ENCODE measurements around the gene MTMR10. TPM values are rescaled to one million over a fixed set of nuclear protein-coding genes. Genes with fewer than 3 reads are reported as not detected.

The MTMR10 gene
- polyA plus RNA-seq, 3 donors = 45.5 to 72.1 (median 55.1) TPM

DNA sequence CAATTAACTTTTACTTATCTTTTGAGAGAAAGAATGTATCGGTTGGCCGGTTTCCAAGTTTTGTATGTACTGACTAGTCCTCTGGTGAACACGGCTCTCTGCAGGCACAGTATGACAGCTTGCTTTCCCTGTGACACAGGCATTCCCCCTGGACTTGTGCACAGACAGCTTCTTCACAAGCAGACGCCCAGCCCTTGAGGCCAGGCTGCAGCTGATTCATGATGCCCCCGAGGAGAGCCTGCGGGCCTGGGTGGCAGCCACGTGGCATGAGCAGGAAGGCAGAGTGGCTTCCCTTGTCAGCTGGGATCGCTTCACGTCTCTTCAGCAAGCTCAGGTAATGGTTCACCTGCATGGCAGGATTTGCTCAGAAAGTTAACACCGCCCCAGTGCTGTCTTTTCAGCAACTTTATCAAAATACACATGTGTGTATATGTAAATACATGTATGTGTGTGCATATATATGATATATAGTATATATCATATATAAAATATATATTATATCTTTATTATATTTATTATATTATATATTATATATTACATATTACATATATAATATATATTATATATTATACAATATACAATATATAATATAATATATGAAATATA, 62.3 kb downstream of the MTMR10 start:
- DNase-seq (ENCODE audit: extremely low read depth in 1 of 11, low read depth in 9 of 11, low spot score in 4 of 11) = no peak

DNA sequence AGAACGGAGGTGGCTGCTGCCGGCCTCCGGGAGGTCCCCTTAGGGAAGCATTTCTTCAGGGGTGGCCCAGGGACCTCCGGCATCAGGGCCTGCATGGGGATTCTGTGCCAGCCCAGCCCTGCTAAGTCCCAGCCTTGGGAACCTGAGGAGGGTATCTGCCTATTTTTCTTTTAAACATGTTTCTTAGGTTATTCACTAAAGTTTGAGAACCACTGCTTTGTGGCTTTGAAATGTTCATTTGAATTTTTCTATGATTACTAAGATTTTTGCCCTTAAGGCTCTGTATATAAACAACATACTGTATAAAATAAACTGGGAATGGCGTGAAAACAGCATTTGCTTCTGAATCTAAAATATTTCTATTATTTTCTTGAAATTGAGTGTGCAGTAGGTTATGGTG, 63.4 kb downstream of the MTMR10 start:
- DNase-seq (ENCODE audit: extremely low read depth in 1 of 11, low read depth in 9 of 11, low spot score in 4 of 11) = no peak

DNA sequence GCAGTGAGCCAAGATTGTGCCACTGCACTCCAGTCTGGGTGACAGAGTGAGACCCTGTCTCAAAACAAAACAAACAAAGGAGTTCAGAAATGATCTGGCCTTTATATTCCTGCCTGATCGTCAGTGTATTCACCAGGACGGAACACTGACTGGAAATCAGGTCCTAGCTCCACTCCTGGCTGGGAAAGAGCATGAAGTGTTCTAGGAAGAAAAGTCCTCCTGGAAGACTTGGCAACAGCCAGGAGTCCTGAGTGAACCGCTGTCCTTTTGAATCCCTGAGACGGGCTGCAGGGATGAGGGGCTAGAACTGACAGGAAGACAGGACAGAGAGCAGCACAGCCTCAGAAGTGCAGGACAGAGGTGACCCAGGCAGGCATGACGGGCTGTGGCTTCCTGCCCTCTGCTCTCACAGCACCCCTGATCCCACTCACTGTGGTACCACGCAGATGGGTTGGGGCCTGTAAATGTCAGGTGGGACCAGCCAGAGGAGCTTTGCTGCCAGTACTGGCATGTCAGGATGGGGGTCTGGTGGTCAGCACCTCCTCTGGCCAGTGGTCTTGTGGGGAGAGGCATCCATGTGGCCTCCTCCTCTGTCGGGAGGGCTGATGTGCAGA, 64.2 kb downstream of the MTMR10 start:
- no peak for DNase-seq (ENCODE audit: extremely low read depth in 1 of 11, low read depth in 9 of 11, low spot score in 4 of 11)

DNA sequence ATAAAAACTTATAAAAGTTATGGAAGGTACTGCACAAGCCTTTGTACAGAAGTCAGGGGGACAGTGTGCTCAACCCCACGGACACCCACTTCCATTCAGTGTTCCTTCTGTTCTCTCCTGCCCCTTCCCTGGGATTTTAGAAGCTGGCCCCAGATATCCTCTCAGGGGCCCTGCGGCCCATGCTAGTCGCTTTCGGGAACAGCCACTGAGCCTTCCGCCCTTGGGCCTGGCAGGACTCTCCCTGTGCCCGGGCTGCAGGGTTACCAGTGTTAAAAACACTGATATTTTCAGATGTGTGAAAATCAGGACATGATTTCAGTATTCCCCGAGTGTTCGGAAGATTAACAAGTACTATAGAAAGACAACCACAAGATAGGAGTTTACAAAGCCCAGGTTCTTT, 65.3 kb downstream of the MTMR10 start:
- no peak for DNase-seq (ENCODE audit: extremely low read depth in 1 of 11, low read depth in 9 of 11, low spot score in 4 of 11)

DNA sequence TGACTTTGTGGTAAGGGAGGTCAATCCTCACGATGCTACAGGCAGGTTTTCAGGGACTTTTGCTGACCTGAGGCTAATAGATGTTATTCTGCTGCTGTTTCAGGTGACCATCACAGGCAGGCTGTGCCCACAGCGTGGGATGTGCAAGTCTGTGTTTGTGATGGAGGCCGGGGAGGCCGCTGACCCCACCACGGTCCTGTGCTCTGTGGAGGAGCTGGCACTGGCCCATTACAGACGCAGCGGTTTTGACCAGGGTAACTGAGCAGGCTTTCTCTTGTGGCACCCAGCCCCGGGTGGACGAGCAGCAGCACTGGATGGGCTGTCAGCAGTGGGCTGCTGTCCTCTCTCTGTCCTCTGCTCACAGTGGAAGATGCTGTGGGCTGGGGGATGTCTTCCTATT, 65.7 kb downstream of the MTMR10 start:
- DNase-seq (ENCODE audit: extremely low read depth in 1 of 11, low read depth in 9 of 11, low spot score in 4 of 11) = no peak

DNA sequence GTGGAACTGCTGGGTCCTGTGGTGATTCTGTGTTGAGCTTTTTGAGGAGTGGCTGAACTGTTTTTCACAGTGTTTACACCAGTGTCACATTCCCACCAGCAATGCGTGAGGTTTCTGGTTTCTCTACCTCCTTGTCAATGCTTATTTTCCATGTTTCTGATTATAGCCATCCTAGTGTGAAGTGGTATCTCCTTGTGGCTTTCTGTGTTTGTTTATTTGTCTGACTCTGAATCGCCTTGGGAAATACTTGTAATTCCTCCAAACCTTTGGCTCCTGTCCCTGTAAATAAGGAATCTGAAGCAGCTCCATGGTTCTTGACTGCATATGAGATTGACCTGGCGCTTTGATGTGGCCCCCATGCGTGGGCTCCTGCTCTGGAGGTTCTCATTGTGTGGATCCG, 67.1 kb downstream of the MTMR10 start:
- no peak for DNase-seq (ENCODE audit: extremely low read depth in 1 of 11, low read depth in 9 of 11, low spot score in 4 of 11)

DNA sequence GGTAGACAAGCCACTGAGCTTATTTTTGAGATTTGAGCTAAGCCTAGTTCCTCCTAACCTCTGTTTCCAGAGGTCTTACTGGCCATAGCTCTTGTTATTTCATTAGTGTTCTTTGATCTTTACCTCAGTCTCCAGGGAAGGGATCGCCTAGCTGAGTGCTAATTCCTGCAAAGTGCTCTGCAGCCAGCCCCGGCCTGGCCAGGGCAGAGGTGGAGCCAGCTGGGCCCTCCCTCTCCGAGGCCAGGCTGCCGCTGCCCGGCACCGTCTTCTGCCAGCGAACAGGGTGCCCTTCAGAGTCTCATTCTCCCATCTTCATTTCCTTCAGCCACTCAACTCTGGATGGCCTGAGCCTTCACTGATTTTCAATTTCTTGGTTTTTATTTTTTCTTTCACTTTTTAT, 68.0 kb downstream of the MTMR10 start:
- no peak for DNase-seq (ENCODE audit: extremely low read depth in 1 of 11, low read depth in 9 of 11, low spot score in 4 of 11)

DNA sequence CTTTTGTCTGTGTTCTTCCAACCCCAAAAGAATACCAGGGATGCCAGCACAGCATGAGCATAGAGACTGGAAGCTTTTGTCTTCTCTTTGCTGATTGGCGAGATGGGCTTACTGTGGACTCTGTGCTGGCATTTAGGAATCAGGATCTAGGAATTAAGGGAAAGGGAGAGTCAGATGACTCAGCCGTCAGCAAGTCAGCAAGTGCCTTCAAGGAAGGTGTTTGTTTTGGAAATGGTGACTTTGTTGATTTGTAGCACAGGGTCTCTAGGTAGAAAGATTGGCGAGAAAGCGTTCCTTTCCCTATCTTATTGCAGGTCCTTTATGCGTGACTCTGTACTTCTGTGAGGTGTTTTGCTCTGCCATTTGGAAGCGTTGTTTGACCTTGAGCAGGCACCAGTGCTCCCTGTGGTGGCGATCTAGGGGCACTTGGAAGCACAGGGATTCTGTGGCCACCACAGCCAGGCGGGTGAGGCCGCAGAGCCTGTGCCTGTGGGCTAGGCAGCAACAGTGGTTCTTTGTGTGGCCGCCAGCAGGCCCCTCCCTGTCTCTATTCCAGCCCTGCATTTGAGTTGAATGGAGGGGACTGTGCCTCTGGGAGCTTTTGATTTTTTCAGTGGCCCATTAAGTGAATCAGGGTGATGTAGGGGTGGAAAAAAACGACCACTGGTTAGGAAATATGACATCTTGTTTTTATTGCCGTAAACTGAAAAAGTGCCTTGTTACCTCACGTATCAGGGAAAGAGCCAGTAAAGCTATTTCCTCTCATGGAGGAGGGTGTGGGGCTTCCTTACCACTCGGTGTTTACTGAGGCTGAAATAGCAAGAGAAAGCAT, 68.7 kb downstream of the MTMR10 start:
- no peak for DNase-seq (ENCODE audit: extremely low read depth in 1 of 11, low read depth in 9 of 11, low spot score in 4 of 11)

DNA sequence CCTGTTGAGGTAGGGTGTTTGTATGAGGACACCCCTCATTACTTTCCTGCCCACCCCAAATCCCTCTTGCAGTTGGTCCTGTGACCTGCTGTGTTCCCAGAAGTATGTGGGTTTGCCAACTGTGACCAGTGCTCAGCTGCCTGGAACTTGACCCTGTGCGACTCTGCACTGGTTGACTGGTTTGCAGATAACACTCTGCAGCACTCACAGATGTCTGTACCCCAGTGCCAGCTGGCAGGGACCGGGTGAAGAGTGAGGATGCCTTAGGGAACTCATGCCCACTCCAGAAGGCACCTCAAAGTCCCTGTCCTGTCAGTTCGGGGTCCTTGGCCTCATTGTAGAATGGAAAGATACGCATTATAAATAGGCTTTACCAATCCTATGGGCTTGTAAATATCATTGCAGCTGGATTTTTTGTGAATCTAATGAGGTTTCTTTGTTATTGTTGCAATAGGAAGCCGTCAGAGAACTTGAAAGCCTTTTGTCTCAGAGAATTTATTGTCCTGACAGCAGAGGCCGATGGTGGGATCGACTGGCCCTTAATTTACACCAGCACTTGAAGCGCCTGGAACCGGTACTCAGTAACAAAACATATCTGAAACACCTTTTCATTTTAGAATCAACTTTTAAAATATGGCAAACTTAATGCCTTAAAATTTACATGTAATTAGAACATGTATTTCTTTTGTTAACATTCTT, 69.5 kb downstream of the MTMR10 start:
- peak in 5 of 11 donors; percentile 38 to 67 (median 57) for DNase-seq (ENCODE audit: extremely low read depth in 1 of 11, low read depth in 9 of 11, low spot score in 4 of 11)

DNA sequence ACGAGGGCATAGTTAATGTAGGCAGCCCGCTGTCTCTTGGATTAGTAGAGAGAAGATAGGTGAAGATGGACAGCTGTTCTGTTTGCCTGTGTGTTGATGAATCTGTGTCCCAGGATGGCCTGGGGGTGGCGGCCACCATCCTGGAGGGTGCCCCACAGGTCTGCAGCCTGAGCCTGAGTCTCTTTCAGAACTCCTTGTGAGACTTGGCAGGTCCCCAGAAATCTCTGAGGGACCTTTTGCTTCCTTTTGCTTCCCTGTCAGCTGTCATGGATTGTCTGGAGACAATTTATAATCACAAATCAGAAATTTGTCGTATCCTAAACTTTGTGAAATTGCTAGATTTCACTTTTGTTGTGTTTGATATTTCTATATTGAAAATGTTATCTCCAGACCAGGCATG, 70.3 kb downstream of the MTMR10 start:
- DNase-seq (ENCODE audit: extremely low read depth in 1 of 11, low read depth in 9 of 11, low spot score in 4 of 11) = no peak

DNA sequence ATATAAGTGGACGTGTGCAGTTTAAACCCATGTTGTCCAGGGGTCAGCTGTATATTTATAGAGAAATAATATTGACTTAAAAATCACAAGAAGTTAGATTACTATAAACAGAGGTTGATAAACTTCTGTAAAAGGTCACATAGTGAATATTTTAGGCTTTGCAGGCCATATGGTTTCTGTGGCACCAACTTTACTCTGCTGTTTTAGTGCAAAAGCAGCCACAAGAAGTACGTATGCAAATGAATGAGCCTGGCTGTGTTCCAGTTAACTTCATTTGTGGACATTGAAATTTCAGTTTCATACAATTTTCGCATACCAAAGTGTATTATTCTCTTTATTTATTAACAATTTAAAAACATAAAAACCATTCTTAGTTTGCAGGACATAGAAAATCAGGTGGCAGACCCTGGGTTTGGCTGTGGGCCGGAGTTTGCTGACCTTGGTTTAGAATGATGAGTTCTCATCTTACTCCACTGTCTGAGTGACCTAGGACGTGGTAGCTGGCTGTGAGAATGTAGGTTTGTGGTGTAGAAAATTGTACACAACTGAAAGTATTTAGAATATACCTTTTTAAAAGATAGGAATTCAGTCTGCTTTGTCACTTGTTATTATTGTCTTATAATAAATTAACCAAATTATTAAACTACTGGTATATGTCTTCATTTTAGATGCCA, 71.4 kb downstream of the MTMR10 start:
- DNase-seq (ENCODE audit: extremely low read depth in 1 of 11, low read depth in 9 of 11, low spot score in 4 of 11) = no peak

DNA sequence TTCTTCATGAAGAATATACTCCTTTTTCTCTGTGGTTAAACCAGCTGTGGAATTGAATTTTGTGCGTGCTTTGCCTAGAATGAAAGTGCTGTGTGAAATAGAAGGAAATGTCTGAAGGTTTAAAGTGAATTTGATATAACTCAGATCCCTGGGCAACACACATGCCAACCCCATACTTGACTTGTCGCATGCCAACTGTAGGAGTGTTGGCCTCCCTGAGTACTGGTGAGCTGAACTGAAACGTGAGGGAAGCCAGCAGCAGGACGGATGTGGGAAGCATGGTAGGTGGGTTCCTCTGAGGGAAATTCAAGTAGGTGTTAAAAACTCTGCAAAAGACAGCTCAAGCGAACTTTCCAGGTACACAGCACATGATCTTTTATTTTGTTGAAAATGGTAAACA, 73.1 kb downstream of the MTMR10 start:
- DNase-seq (ENCODE audit: extremely low read depth in 1 of 11, low read depth in 9 of 11, low spot score in 4 of 11) = no peak

DNA sequence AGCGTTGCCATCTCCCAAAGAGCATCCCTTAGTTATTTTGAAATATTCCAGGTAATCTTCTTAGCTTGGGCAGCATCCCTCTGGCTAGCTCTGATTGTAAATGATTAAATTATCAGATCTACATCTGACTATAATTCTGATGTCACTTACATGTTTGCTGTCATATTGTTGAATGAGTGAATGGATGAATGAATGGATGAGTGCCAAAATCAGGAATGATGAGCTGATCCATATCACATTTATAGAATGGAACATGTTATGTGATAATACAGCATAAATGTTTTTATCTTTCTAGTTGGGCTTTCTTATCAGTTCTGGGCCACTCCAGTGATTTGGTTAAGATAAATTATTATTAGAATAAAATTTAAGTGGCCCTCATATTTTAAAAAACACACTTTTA, 73.8 kb downstream of the MTMR10 start:
- no peak for DNase-seq (ENCODE audit: extremely low read depth in 1 of 11, low read depth in 9 of 11, low spot score in 4 of 11)

DNA sequence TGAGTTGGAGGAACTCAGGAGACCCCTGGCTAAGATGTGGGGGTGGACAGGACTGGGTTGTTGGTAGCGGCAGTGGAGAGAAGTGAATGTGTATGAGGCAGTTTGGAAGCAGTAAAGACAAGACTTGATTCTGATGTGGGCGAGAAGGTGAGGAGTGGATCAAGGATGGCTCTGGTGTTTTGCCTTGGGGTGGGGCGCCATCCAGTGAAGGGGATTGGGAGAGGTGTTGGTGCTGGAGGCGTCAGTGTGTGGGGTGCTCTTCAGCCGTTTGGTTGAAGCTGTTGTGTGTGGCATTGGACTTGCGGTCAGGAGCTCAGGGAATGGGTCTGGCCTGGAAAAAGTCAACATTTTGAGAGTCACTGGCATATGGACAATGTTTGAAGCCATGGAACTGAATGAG, 74.4 kb downstream of the MTMR10 start:
- DNase-seq (ENCODE audit: extremely low read depth in 1 of 11, low read depth in 9 of 11, low spot score in 4 of 11) = no peak

DNA sequence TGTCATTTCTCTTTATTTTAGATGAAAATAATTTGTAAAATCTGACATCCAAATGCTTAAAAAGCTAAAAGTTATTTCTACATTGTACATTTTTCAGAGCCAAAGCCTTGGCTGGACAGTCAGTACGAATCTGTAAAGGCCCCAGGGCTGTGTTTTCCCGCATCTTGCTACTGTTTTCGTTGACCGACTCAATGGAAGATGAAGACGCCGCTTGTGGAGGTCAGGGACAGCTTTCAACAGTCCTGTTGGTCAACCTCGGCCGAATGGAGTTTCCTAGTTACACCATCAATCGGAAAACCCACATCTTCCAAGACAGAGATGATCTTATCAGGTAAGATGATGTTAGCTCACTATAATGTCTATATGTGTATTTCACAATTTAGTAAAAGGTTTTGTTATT, 77.7 kb downstream of the MTMR10 start:
- no peak for DNase-seq (ENCODE audit: extremely low read depth in 1 of 11, low read depth in 9 of 11, low spot score in 4 of 11)

DNA sequence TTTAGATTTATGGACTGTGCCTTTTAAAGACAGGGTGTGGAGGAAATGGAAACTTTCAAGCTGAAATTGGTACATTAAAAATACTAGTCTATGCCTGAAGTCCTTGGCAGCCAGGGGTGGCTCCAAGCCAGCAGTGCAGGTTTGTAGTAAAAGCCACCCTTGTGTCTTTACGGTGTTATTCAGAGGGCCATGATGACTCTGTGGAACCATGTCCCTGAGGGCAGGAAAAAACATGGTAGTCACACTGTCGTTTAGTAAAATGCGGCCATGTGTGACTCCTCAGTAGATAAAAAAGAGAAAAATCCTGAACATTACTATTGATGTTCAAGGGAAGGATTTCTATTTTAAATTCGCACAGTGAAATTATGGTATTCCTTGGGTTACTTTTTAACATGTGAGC, 85.1 kb downstream of the MTMR10 start:
- no peak for DNase-seq (ENCODE audit: extremely low read depth in 1 of 11, low read depth in 9 of 11, low spot score in 4 of 11)

DNA sequence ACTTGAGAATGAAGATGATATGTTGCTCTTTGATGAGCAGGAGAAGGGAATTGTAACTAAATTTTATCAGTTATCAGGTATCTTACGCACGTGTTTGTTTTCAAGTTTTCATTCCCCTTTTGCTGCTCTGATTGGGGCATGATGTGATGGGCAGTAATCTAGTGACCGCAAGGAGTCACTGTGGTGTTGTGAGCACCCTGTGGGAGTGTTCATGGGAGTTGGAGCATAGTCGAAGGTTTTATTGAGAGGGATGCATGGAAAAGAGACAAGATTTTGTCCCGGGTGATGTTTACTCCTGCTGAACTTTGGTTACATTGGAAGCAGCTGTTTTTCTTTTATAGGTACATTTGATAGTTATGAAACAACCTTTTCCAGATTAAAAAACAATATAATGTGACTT, 85.6 kb downstream of the MTMR10 start:
- no peak for DNase-seq (ENCODE audit: extremely low read depth in 1 of 11, low read depth in 9 of 11, low spot score in 4 of 11)

DNA sequence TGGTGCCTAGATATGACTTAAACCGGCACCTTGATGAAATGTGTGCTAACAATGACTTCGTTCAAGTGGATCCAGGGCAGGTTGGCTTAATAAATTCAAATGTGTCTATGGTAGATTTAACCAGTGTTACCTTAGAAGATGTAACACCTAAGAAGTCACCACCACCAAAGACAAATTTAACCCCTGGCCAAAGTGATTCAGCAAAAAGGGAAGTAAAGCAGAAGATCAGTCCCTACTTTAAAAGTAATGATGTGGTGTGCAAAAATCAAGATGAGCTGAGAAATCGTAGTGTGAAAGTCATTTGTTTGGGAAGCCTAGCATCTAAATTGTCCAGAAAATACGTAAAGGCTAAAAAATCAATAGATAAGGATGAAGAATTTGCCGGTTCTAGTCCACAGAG, 86.6 kb downstream of the MTMR10 start:
- DNase-seq (ENCODE audit: extremely low read depth in 1 of 11, low read depth in 9 of 11, low spot score in 4 of 11) = no peak

DNA sequence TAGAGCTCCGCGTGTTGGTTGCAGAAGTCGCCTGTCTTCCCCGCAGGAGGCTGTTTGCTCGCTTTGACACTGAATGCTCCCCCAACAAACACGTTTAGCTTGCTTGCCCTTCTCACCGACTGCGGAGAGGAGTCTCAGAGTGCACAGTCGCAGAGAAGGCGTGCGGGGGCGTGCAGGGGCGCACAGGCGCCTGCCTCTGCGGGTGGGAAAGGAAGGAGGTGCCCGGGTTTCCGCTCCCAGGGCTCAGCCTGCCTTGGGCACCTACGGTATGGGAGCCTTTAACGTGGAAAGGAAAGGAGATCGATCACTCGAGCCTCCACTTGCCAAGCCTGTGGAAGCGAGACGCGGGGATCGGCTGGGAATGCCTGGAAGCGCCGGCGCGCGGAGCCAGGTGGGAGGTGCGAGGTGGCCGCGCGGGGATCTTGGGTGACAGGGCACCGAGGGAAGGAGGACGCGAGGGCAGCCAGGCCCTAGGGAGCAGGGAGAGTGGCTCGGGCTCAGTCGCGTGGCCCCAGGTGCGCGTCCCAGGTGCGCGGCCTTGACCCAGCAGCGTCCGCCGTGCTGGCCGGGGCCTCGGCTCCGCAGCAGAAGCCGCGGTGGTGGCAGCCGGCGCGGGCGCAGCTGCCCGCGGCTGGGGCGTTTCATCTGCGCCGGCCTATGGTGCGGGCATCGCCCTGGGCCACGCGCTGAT, 87.8 kb downstream of the MTMR10 start, which contains the start of gene FAN1:
Gene FAN1 (plus strand): TSS at position 419 of the 691 bp plus-strand sequence. CDS start 749 bp downstream, outside the sequence.
- peak; percentile 58 to 88 (median 82) for DNase-seq (ENCODE audit: extremely low read depth in 1 of 11, low read depth in 9 of 11, low spot score in 4 of 11)
